ENCODE measurements around the gene MRPS27.

GRCh38 chr5:72298711-72299110, 21.3 kb downstream of the MRPS27 start:
- no peak for TF ChIP-seq CTCF (IDR thresholded peaks at IDR 0.05 in 8 of 11, conservative IDR thresholded peaks at IDR 0.05 in 3 of 11)
- TF ChIP-seq POLR2AphosphoS5 (IDR thresholded peaks at IDR 0.05) = no peak

Measured in spleen (tissue), 7 donors.